ENCODE results near the gene NEDD4.
"Not testable (repeated sequence)": the region's sequence is repeated elsewhere in the genome, so short reads cannot be mapped to it uniquely, and the experiment has no call there.

Gene NEDD4

GRCh38 chr15:55824857-55825613 is 168.4 kb downstream of the NEDD4 start:
- no peak for DNase-seq (ENCODE audit: low spot score)

GRCh38 chr15:55823699-55824340 is 169.6 kb downstream of the NEDD4 start:
- DNase-seq (ENCODE audit: low spot score) = no peak

GRCh38 chr15:55823191-55823670 is 170.2 kb downstream of the NEDD4 start:
- no peak for DNase-seq (ENCODE audit: low spot score)

GRCh38 chr15:55821740-55822139 is 171.7 kb downstream of the NEDD4 start:
- DNase-seq (ENCODE audit: low spot score) = not testable (repeated sequence)

- DNase-seq (ENCODE audit: low spot score) = no peak
These were observed 173.4 kb downstream of the NEDD4 start for GRCh38 chr15:55820043-55820442.

GRCh38 chr15:55819397-55820034 is 173.9 kb downstream of the NEDD4 start:
- DNase-seq (ENCODE audit: low spot score) = no peak

GRCh38 chr15:55816017-55816416 is 177.4 kb downstream of the NEDD4 start:
- no peak for DNase-seq (ENCODE audit: low spot score)

GRCh38 chr15:55802600-55803376 is 190.6 kb downstream of the NEDD4 start:
- no peak for DNase-seq (ENCODE audit: low spot score)

GRCh38 chr15:55800216-55800615 is 193.2 kb downstream of the NEDD4 start:
- no peak for DNase-seq (ENCODE audit: low spot score)

GRCh38 chr15:55799291-55800212 is 193.9 kb downstream of the NEDD4 start:
- peak; percentile 42 for DNase-seq (ENCODE audit: low spot score)

- DNase-seq (ENCODE audit: low spot score) = peak; percentile 19
These were observed 197.0 kb downstream of the NEDD4 start for GRCh38 chr15:55796321-55796965.

GRCh38 chr15:55795031-55795430 is 198.4 kb downstream of the NEDD4 start:
- no peak for DNase-seq (ENCODE audit: low spot score)

GRCh38 chr15:55791551-55792400 is 201.6 kb downstream of the NEDD4 start:
- peak; percentile 70 for DNase-seq (ENCODE audit: low spot score)

GRCh38 chr15:55789066-55789660 is 204.2 kb downstream of the NEDD4 start:
- DNase-seq (ENCODE audit: low spot score) = no peak

GRCh38 chr15:55786341-55786740 is 207.1 kb downstream of the NEDD4 start:
- no peak for DNase-seq (ENCODE audit: low spot score)

- not testable (repeated sequence) for DNase-seq (ENCODE audit: low spot score)
These were observed 207.8 kb downstream of the NEDD4 start for GRCh38 chr15:55785593-55785992.

GRCh38 chr15:55784286-55784685 is 209.1 kb downstream of the NEDD4 start:
- no peak for DNase-seq (ENCODE audit: low spot score)

- DNase-seq (ENCODE audit: low spot score) = no peak
These were observed 210.5 kb downstream of the NEDD4 start for GRCh38 chr15:55782901-55783300.

GRCh38 chr15:55780292-55780691 is 213.1 kb downstream of the NEDD4 start:
- DNase-seq (ENCODE audit: low spot score) = no peak
